HG02852 (cell line): ENCODE results near the gene ST3GAL3.

ENCODE experiments used
- ATAC-seq: cut with Tn5 transposase; IDR thresholded peaks from one replicate; pipeline ENCODE4 v1.9.1; 2021; ENCODE audit warnings: mild to moderate bottlenecking, moderate library complexity; ENCODE audit not compliant: unreplicated experiment

The ST3GAL3 gene

DNA sequence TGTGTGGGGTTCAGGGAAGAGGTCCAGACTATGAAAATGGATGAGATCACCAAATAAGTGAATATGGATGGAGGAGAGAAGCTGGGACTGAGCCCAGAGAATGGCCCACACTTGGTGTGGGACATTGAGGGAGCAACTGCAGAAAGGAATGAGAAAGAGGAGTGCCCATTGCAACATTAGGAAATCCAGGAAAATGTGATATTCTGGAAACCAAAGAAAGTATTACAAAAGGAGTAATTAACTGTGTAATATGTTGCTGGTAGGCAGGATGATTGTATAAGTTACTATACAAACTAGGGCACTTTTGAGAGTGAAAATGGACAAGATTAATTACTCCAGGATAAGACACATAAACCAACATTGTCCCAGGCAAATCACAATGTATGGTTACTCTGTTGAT is 166.5 kb downstream of the ST3GAL3 start:
- no peak for ATAC-seq

DNA sequence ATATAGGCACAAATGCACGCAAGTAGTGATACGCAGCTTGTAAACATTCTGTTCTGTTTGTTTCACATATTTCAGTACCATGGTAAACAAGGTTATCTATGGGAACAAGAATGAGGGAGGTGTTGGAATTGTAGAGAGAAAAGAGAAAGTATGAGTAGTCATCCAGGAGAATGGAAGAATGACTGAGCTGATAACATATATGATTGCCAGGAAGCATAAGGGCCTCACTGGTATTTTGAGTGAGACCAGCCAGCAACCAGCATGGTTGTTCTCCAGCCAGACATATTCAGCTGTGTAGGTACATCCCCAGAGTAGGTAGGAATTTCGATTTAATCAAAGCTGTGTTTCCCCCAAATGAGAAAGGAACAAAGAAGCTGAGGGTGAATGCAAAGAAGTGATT is 167.4 kb downstream of the ST3GAL3 start:
- ATAC-seq, result no peak

DNA sequence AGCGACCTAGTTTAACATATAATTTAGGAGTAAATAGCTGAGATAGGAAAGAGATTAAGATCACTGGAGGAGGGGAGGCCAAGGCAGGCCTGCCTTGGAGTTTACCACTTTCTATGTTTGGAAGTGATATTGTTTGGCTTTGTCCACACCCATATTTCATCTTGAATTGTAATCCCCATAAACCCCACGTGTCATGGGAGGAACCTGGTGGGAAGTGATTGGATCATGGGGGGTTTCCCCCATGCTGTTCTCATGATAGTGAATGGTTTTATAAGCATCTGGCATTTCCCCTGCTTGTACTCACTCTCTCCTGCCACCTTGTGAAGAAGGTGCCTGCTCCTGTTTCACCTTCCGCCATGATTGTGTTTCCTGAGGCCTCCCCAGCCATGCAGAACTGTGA is 168.0 kb downstream of the ST3GAL3 start:
- no peak for ATAC-seq

DNA sequence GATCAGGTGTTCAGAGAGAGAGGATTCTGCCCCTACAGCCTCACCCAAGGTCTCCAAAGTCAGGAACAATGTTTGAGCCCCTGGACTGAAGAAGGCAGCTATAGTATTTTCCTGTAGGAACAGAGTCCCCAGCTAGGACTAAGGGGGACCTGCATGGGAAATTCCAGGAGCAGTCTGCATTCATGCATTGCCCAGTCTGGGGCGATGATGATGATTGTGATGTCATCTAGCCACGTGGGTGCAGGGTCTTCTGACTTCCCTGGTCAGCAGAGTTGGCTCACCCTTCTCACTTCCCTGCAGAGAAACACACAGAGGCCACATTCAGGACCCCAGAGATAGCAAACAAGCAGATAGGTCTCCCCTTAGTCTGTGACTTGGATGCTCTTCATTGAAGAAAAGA is 169.8 kb downstream of the ST3GAL3 start:
- ATAC-seq, result no peak

DNA sequence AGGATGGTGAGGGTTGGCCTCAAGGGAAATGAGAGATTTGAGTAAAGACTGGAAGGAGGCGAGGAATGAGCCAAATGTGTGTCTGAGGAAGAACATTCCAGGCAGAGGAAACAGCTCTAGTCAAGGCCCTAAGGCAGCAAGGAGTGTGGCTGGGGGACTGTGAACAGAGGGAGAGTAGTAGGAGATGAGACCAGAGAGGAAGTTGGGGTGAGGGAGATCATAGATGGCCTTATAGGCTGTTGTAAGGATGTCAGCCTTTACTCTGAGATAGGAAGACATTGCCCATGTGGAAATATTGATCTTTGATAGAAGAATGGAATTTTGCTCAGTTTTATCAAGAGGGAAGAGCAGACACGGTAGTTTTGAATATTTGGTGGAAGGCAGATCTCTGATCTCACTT is 171.1 kb downstream of the ST3GAL3 start:
- no peak for ATAC-seq

DNA sequence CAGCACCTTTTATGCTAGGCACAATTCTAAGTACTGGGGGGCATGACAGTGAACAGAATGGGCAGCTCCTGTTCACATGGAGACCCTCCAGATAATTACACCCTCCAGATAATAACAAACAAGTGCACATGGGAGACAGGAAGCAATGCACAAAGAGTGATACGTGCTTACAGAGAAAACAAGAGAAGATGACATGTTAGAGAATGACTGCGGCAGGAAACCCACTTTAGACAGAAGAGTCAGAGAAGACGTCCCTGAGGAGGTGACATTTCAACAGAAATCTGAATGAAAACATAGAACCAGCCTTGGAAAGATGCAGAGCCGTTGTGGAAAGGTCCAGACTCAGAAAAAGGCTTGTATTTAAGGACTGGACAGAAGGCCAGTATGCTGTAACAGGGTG is 171.5 kb downstream of the ST3GAL3 start:
- ATAC-seq, result no peak

DNA sequence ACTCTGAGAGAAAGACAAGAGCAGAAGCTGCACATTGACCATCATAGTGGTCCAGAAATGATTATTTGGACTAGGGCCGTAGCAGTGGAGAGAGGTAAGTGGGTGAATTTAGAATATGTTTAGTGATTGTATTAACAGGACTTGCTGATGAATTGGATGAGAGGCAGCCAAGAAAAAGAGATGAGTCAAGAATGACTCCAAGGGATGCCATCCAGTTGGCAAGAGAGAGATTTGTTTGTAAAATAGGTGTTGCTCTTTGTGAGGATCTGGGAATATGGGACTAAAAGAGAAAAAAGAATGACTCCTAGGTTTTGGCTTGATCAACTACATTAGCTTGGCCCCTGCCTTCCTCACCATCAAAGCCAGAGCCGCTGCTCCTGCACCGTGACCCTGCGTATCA is 172.1 kb downstream of the ST3GAL3 start:
- no peak for ATAC-seq

DNA sequence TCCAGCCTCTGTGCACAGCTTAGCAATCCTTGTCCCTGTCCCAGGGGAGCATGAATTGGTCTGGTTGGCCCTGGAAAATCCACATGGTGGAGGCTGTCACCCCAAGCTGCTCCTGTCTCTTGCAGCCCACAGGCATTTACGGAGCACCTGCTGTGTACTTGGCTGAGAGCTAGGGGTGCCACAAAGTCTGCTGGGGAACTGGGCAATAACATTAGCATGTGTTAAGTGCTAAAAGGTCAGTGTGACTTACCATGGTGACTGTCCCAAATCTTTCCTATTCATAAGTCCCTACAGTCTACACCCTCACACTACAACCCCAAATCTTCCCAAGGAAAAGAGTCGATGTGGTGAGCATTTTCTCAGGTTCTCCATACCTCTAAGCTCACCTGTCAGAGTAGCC is 172.7 kb downstream of the ST3GAL3 start:
- ATAC-seq, result no peak

DNA sequence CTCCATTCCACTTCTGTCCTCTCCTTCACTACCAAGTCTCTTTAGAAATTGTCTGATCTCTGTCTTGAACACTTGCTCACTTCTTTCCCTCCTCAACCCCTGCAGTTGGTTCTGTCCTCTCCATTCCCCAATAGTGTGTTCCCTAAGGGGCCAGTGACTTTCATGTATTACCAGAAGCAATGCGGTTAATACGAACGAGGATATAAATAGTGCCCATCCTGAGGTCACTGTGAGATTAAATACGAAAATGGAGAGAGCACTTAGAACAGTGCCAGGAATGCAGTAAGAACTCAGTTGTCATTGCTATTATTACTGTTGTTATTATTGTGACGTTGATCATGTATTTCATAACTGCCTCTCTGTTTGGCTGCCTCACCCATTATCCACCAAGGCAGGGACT is 173.3 kb downstream of the ST3GAL3 start:
- ATAC-seq, result no peak

DNA sequence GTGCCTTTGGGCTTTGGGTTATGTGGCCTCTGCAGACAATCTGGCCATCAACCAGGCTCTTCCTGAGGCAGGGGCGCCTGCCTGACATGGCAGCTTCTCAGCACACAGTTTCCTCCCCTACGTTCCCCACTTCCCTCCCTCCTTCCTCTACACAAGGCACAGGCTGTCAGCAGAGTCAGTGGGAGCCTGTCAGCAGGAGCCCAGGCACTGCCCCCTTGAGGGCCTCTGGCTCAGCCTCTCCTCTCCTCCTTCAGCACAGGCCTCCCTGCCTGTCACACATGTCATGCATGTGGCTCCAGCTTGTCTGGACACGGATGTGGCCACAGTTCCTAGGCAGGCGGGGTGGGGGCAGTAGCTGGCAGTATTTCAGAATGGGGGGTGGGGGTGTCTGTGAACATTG is 174.1 kb downstream of the ST3GAL3 start:
- no peak for ATAC-seq

DNA sequence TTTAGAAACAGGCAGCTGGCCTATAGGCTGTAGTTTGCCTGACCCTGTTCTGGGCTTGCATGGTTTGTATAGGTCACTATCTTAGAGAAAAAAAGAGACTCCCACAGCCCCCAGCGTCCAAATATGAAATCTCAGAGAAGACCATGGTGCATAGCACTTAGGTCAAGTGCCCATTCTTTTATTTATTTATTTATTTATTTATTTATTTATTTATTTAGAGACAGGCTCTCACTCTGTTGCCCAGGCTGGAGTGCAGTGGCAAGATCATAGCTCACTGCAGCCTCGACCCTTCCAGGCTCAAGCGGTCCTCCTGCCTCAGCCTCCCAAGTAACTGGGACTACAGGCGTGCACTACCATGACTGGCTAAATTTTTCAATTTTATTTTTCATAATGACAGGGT is 175.4 kb downstream of the ST3GAL3 start:
- no peak for ATAC-seq

DNA sequence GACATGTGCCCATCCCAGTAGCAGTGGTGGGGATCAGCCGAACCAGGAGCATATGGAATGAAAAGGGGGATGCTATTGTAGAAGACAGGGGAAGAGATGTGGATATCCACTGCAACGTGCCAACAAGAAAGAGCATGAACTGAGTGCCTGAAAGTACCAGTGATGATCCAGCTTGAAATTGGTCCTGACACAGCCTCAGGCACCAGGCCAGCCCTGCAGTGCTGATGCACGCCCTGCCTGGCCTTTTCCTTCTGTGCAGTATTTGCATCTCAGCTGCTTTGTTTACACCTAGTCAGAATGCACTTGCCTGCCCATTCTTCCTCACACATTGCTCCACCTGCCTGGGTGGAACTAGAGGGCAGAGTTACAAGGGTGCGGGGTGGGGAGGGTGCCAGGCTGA is 176.0 kb downstream of the ST3GAL3 start:
- ATAC-seq, result no peak

DNA sequence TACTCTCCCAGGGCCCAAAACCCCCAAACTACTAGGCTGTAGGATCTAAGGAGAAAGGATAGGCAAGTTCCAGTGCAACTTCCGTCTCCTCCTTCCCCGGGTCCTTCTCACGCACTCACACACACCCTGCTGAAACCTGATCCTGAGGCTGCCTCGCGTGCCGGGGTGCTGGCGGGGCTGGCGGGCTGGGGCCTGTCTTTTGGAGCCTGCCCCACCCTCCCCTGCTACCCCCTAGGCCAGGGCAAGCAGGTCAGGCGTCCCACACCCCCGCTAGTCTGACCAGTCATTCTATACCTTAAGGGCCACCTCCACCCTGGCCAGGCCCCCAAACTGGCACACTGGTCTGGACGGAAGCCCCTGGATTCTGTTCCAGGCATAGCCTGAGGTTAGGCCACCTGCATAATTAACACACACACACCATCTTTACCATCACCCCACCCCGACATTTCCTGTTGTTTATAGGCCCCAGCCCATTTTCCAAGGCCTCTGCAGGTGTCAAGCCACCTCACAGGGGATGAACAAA is 178.0 kb downstream of the ST3GAL3 start:
- no peak for ATAC-seq

DNA sequence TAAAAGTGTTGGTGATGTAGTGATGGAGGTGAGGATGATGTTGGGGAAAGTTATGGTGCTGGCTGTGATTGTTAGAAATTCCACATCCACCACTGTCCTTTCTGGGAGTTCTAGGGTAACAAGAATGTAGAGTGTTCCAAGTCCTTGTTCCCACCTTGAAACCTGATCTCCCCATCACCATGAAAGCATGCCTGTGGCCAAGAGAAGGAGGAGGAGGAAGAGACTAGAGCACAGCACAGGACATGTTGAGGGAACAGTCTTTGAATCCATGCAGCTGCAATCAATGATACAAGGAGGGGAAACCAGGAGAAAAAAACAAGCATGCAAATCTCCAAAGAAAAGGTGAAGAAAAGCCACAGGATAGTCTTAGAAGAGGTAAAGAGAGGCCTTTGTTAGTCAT is 180.4 kb downstream of the ST3GAL3 start:
- ATAC-seq, result no peak

DNA sequence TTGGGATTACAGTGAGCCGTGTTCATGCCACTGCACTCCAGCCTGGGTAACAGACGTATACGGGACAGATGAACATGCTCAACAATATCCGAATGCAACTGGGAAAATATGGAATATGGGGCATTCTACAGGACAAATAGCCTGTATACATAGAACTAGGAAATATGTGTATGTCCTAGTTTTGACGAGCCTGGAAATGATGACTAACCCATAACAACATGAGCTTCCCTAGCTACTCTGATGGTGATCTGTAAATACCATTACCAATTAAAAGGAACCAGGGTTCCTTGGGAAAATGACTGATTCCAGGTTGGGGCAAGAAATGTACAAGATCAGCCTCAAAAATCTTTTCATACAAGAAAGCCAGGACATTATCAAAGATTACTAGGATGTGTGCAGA is 183.5 kb downstream of the ST3GAL3 start:
- ATAC-seq, result no peak

DNA sequence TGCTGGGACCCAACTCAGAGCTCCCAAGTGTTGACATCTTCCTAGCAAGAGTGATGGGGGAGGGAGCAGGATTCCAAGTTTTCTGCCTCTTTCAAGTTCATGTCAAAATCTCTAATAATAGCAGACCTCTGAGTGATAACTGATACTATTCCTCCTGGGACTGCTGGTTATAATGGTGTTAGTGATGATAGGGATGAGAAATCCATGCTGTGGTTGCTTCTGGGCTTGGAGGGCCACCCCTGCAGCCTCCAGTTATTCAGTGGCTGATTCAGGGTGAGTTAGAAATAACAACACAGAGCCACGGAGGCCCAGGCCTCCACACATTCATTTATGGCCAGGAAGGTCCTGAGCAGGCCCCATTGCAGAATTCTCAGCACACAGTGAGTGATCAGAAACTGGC is 185.7 kb downstream of the ST3GAL3 start:
- no peak for ATAC-seq

DNA sequence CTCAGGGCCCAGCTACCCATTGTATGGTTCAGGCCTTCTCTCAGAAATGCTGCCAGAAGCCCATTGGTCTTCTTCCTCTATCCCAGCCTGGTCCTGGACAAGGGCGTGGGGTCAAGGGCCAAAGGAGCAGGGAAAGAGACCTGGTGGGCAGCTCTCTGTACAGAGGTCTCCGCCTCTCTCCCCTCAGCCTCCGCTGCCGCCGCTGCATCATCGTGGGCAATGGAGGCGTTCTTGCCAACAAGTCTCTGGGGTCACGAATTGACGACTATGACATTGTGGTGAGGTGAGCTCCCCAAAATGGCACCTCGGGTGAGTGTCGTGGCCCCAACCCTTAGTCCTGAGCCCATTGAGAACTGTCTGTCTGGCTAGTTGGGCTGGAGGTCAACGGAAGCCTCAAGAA is 191.6 kb downstream of the ST3GAL3 start:
- no peak for ATAC-seq

DNA sequence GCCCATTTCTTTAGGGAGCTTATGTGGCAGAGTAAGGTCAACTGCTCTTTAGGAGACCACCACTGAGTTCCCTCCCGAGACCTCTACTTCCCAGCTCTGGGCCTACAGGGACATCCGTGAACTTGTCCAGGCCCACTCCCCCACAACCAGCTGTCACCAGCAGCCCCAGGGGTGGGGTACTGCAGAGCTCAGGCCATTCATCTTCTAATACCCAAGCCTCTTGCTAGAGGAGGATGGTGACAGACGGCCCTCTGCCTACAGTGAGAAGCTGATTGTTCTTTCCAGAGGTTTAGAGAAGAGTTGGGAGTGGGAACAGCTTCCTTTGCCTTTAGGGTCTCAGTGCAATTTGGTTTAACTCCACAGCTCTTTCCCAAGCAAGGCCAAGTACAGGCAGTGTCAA is 193.1 kb downstream of the ST3GAL3 start:
- ATAC-seq, result no peak

DNA sequence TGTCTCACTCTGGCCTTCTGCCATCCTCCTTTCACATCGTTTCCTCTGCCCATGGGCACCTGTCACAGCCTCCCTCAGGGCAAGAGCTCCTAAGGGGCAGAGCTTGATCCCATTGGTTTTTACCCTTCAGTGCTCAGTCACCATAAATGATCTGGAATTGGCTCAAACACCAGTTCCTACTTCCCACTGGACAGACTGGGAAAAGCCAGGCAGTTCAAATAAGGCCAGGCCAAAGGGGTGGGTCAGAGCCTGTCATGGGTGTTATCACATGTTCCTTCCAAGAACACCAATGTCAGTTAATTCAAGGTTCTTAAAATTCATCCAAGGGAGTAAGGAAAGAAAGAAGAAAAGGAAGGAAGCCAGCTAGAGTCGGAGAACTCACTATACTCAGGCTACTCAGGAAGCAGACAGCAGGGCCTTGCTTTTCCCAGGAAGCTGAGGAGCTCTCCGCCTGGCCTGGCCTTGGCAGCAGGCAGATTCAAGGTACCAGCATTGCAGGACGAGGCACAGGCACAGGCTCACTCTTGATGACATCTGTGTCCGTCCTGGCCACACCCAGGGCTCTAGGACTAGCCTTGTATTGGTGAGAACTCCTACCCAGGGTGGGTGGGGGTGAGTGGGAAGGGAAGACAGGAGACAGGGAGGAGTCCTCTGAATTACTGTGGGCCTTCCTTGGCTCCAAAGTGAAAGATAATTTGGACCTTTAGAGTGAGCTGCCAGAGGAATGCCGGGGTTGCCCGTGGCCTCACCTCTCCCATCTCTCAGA is 194.0 kb downstream of the ST3GAL3 start:
- ATAC-seq, result no peak

DNA sequence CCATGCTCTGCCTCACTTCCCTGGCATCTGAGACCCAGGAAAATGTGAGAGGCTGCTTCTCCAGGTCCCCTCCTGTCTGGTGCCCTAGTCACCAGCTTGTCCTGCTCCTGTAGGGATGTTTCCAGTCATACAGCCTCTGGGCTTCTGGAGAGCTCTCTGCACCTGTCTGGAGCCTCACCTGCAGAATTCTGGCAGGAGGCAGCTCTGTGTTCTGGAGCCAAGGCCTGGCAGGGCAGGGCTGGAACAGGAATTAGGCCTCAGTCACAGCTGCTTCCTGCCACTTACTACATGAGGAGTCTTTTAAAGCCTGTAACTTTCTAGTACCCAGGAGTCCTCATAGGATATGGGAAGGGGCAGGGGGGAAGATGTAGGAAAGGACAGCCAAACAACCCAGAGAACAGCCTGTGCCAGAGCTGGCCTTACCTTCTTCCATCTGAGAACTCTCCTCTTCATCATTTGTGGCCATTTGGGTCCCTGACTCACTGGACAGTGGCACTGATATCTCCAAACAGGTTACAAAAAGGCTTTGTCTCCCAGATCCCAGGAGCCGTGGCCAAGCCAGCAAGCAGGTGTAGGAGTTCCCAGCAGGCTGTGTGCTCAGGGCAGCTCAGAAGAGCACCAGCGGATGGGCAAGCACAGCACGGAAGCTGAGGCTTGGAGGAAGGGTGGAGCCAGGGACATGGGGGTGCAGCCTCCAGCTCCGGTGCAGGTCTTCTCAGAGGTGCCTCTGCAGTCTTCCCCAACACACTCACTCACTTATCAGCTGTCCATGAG is 194.9 kb downstream of the ST3GAL3 start:
- no peak for ATAC-seq

DNA sequence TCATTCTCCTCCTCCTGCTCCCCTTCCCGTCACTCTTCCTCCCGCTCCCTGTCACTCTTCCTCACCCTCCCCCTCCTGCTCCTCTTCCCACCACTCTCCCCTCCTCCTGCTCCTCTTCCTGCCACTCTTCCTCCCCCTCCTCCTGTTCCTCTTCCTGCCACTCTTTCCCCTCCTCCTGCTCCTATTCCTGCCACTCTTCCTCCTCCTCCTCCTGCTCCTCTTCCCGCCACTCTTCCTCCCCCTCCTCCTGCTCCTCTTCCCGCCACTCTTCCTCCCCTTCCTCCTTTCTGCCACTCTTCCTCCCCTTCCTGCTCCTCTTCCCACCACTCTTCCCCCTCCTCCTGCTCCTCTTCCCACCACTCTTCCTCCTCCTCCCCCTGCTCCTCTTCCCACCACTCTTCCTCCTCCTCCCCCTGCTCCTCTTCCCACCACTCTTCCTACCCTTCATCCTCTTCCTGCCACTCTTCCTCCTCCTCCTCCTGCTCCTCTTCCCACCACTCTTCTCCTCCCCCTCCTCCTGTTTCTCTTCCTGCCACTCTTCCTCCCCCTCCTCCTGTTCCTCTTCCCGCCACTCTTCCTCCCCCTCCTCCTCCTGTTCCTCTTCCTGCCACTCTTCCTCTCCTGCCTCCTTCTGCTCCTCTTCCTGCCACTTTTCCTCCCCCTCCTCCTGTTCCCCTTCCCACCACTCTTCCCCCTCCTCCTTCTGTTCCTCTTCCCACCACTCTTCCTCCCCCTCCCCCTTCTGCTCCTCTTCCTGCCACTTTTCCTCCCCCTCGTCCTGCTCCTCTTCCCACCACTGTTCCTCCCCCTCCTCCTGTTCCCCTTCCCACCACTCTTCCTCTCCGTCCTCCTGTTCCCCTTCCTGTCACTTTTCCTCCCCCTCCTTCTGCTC is 197.6 kb downstream of the ST3GAL3 start:
- no peak for ATAC-seq
